ES-I3 (cell line): ENCODE data around the gene HTR1D.
A peak's percentile ranks its signal among the peaks of the same experiment; 100 is the strongest.

ENCODE experiments used
- H3K36me3 ChIP-seq: 2 replicates; pipeline ENCODE4 v1.6.1; 2013; ENCODE audit warnings: mild to moderate bottlenecking, low read length, control low read depth, moderate library complexity; ENCODE audit not compliant: insufficient read depth
- H3K4me1 ChIP-seq: 2 replicates; pipeline ENCODE4 v1.6.1; 2013; ENCODE audit warnings: mild to moderate bottlenecking, control low read depth, low read length; ENCODE audit not compliant: insufficient read depth
- H3K9ac ChIP-seq: 2 replicates; pipeline ENCODE4 v1.6.1; 2013; ENCODE audit warnings: low read depth, mild to moderate bottlenecking, low read length, moderate library complexity
- H3K9me3 ChIP-seq: 2 replicates; pipeline ENCODE4 v1.6.1; 2013; ENCODE audit warnings: mild to moderate bottlenecking, low read length, moderate library complexity; ENCODE audit not compliant: control insufficient read depth, insufficient read depth

HTR1D gene

DNA sequence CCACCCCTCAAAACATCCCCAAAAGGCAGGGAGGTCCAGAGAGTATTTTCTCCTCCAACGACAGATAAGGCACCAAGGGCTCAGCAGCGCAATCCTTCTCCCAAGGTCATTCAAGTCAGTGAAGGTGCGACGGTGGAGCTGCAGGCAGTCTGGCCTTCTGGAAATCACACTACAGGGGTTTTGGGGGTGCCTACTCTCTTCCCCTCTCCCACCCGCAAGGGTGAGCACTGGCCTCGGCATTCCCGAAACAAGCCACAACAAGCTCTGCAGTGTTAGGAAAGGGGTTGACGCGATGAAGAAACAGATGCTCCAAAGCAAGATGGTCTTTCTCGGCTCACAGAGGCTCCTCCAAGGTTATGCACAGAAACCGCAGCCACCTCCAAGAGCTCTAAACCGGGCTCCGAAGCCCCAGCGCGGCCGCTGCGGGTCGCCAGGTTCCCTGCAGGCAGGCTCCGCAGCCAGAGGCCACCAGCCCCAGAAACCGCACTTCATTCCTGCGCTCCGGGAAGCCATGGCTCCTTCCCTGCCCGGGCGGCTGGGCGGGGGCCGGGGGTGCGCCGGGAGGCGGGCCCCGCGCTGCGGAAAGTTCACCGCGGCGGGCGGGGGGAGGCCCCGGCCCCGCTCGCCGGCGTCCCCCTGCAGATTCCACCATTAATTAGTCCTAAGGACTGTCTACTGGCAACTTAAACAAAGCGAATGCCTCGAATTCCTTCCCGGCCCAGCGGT, 49.8 kb downstream of the HTR1D start:
- Histone ChIP-seq H3K9ac (peak overlapping the region; percentile 76), H3K4me1 (peaks cover 14% of the 10 kb centered on the region), H3K9me3 (no peaks in the 10 kb centered on the region)

GRCh38 chr1:23166854-23167253, 50.4 kb downstream of the HTR1D start:
- Histone ChIP-seq H3K9ac (peak overlapping the region; percentile 76; the same call in 1 of the 2 replicates), H3K9me3 (no peaks in the 10 kb centered on the region), H3K36me3 (no peaks in the 10 kb centered on the region), H3K4me1 (peaks cover 14% of the 10 kb centered on the region)

More for the DNA sequence above, 49.8 kb downstream of the HTR1D start:
- no peaks in the 10 kb centered on the region for H3K36me3 ChIP-seq

- no peak overlapping the region for H3K9ac ChIP-seq
- H3K36me3 ChIP-seq, result no peaks in the 10 kb centered on the region
- peaks cover 10% of the 10 kb centered on the region for H3K4me1 ChIP-seq
- H3K9me3 ChIP-seq, result no peaks in the 10 kb centered on the region
Observed at GRCh38 chr1:23163395-23163794, 53.9 kb downstream of the HTR1D start.

- Histone ChIP-seq H3K9me3 (no peaks in the 10 kb centered on the region), H3K36me3 (no peaks in the 10 kb centered on the region), H3K9ac (no peak overlapping the region), H3K4me1 (no peaks in the 10 kb centered on the region)
Observed at GRCh38 chr1:23159963-23160877, 57.1 kb downstream of the HTR1D start.

- Histone ChIP-seq H3K36me3 (no peaks in the 10 kb centered on the region), H3K4me1 (peaks cover 7% of the 10 kb centered on the region; the same call in 1 of the 2 replicates), H3K9ac (no peak overlapping the region), H3K9me3 (no peaks in the 10 kb centered on the region)
Observed at GRCh38 chr1:23156940-23157339, 60.4 kb downstream of the HTR1D start.

GRCh38 chr1:23152966-23153684, 64.2 kb downstream of the HTR1D start:
- peaks cover 7% of the 10 kb centered on the region; the same call in 1 of the 2 replicates for H3K4me1 ChIP-seq
- H3K9ac ChIP-seq, result no peak overlapping the region
- H3K9me3 ChIP-seq, result no peaks in the 10 kb centered on the region
- no peaks in the 10 kb centered on the region; the same call in 1 of the 2 replicates for H3K36me3 ChIP-seq

- H3K9me3 ChIP-seq, result no peaks in the 10 kb centered on the region
- H3K36me3 ChIP-seq, result no peaks in the 10 kb centered on the region; the same call in 1 of the 2 replicates
- H3K9ac ChIP-seq, result no peak overlapping the region
- H3K4me1 ChIP-seq, result peaks cover 7% of the 10 kb centered on the region; the same call in 1 of the 2 replicates
Observed at GRCh38 chr1:23150742-23151141, 66.6 kb downstream of the HTR1D start.

DNA sequence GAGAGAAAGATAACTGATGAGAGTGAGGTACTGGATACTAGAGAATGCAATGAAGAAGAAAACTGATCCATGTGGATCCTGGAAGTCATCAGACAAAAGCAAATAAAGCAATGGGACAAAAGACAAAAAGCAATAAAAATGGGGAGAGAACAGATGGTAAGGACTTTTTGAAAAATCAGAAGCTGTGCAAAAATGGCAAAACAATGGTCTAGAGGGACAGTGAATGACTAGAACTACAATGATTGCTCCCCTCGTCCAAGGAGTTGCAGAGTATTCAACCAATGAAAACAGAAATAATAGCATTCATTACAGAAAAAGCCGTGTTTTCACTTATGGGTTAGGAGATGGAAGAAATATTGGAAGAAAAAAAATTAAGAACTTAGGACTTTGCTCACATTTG, 67.2 kb downstream of the HTR1D start:
- Histone ChIP-seq H3K9ac (no peak overlapping the region), H3K9me3 (no peaks in the 10 kb centered on the region), H3K4me1 (peaks cover 7% of the 10 kb centered on the region; the same call in 1 of the 2 replicates), H3K36me3 (no peaks in the 10 kb centered on the region; the same call in 1 of the 2 replicates)

DNA sequence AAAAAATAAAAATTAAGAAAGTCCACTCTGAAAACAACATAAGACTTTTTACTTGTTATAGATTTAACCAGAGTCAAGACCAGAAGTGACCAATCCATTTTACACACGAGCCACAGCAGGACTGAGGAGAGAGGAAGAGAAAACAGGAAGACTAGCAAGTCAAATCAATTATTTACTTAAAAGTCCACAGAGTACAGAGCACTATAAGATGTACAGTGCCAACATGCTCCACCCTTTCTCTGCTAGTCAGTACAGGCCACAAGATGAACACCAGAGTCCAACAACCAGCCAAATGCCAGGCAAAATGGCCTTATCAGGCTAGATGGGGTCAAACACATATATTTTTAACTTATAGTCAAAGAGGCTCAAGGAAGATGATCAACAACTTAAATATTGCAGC, 68.2 kb downstream of the HTR1D start:
- H3K9me3 ChIP-seq, result no peaks in the 10 kb centered on the region
- no peak overlapping the region for H3K9ac ChIP-seq
- peaks cover 7% of the 10 kb centered on the region; the same call in 1 of the 2 replicates for H3K4me1 ChIP-seq
- H3K36me3 ChIP-seq, result no peaks in the 10 kb centered on the region; the same call in 1 of the 2 replicates

- Histone ChIP-seq H3K9me3 (no peaks in the 10 kb centered on the region), H3K9ac (no peak overlapping the region), H3K4me1 (peaks cover 2% of the 10 kb centered on the region; the same call in 1 of the 2 replicates), H3K36me3 (no peaks in the 10 kb centered on the region; the same call in 1 of the 2 replicates)
Observed at GRCh38 chr1:23148084-23148483, 69.2 kb downstream of the HTR1D start.
